HG03095 (cell line): ENCODE data around the gene SHROOM2.
"Not testable (repeated sequence)": the region's sequence is repeated elsewhere in the genome, so short reads cannot be mapped to it uniquely, and the experiment has no call there.

Experiments
- ATAC-seq: cut with Tn5 transposase; IDR thresholded peaks from one replicate; pipeline ENCODE4 v1.9.1; 2021; ENCODE audit warnings: moderate library complexity; ENCODE audit not compliant: unreplicated experiment

SHROOM2 gene

GRCh38 chrX:9775930-9776329 is 10.3 kb upstream of the SHROOM2 start:
- ATAC-seq, result no peak

- ATAC-seq, result no peak
These were observed 4.3 kb upstream of the SHROOM2 start for GRCh38 chrX:9781941-9782340.

- ATAC-seq, result no peak
These were observed 1.9 kb upstream of the SHROOM2 start for GRCh38 chrX:9784332-9784731.

- ATAC-seq, result no peak
These were observed 830 bp upstream of the SHROOM2 start for GRCh38 chrX:9785254-9785943.

GRCh38 chrX:9786798-9787635 is 788 bp downstream of the SHROOM2 start:
- no peak for ATAC-seq

- ATAC-seq, result no peak
These were observed 2.7 kb downstream of the SHROOM2 start for GRCh38 chrX:9788911-9789310.

- no peak for ATAC-seq
These were observed 3.3 kb downstream of the SHROOM2 start for GRCh38 chrX:9789555-9789954.

- ATAC-seq, result no peak
These were observed 4.6 kb downstream of the SHROOM2 start for GRCh38 chrX:9790866-9791265.

GRCh38 chrX:9794495-9794894 is 8.3 kb downstream of the SHROOM2 start:
- ATAC-seq, result no peak

GRCh38 chrX:9797384-9798360 is 11.4 kb downstream of the SHROOM2 start:
- no peak for ATAC-seq

GRCh38 chrX:9802737-9803136 is 16.5 kb downstream of the SHROOM2 start:
- ATAC-seq, result no peak

- no peak for ATAC-seq
These were observed 18.2 kb downstream of the SHROOM2 start for GRCh38 chrX:9804444-9804843.

GRCh38 chrX:9805956-9806355 is 19.7 kb downstream of the SHROOM2 start:
- ATAC-seq, result no peak

GRCh38 chrX:9807355-9808182 is 21.3 kb downstream of the SHROOM2 start:
- no peak for ATAC-seq

- ATAC-seq, result not testable (repeated sequence)
These were observed 23.6 kb downstream of the SHROOM2 start for GRCh38 chrX:9809876-9810275.

GRCh38 chrX:9811086-9811485 is 24.9 kb downstream of the SHROOM2 start:
- ATAC-seq, result not testable (repeated sequence)

- no peak for ATAC-seq
These were observed 30.0 kb downstream of the SHROOM2 start for GRCh38 chrX:9816084-9816700.

GRCh38 chrX:9821572-9821971 is 35.3 kb downstream of the SHROOM2 start:
- no peak for ATAC-seq

- no peak for ATAC-seq
These were observed 38.3 kb downstream of the SHROOM2 start for GRCh38 chrX:9824554-9824953.
